GM04504 (cell line): Measurements from ENCODE around the gene ACOT9.
"Not testable (repeated sequence)": the region's sequence is repeated elsewhere in the genome, so short reads cannot be mapped to it uniquely, and the experiment has no call there.

Experiments
- DNase-seq: peaks from one replicate; pipeline ENCODE4 v3.0.0-alpha.2; 2012; ENCODE audit warnings: low read depth

The ACOT9 gene

GRCh38 chrX:23742697-23743622, at the start of gene ACOT9:
TSS of gene ACOT9 (minus strand) at chrX:23743276. CDS start at chrX:23743144, 132 bp downstream.
- DNase-seq: peak; percentile 85

GRCh38 chrX:23790155-23790497, 47.0 kb upstream of the ACOT9 start:
- DNase-seq: no peak

GRCh38 chrX:23789386-23790154, 46.5 kb upstream of the ACOT9 start:
- no peak for DNase-seq

- DNase-seq: no peak
These were observed 45.9 kb upstream of the ACOT9 start for GRCh38 chrX:23788946-23789345.

GRCh38 chrX:23788521-23788920, 45.4 kb upstream of the ACOT9 start:
- DNase-seq: no peak

- no peak for DNase-seq
These were observed 44.7 kb upstream of the ACOT9 start for GRCh38 chrX:23787745-23788118.

- DNase-seq: no peak
These were observed 43.3 kb upstream of the ACOT9 start for GRCh38 chrX:23786268-23786815.

- no peak for DNase-seq
These were observed 42.5 kb upstream of the ACOT9 start for GRCh38 chrX:23785580-23785979.

- DNase-seq: peak; percentile 43
These were observed 41.6 kb upstream of the ACOT9 start for GRCh38 chrX:23784470-23785331.

- no peak for DNase-seq
These were observed 40.8 kb upstream of the ACOT9 start for GRCh38 chrX:23783589-23784469.

GRCh38 chrX:23782863-23783588, 40.0 kb upstream of the ACOT9 start, which contains the start of gene SAT1:
TSS of gene SAT1 (plus strand) at chrX:23783173. CDS start at chrX:23783352, 179 bp downstream.
- peak; percentile 83 for DNase-seq

GRCh38 chrX:23782455-23782854, 39.4 kb upstream of the ACOT9 start:
- no peak for DNase-seq

- DNase-seq: no peak
These were observed 35.9 kb upstream of the ACOT9 start for GRCh38 chrX:23779025-23779424.

GRCh38 chrX:23776363-23776762, 33.3 kb upstream of the ACOT9 start:
- DNase-seq: no peak

- DNase-seq: no peak
These were observed 30.6 kb upstream of the ACOT9 start for GRCh38 chrX:23773601-23774175.

GRCh38 chrX:23771086-23771485, 28.0 kb upstream of the ACOT9 start:
- not testable (repeated sequence) for DNase-seq

GRCh38 chrX:23770142-23770541, 27.1 kb upstream of the ACOT9 start:
- no peak for DNase-seq

- no peak for DNase-seq
These were observed 23.8 kb upstream of the ACOT9 start for GRCh38 chrX:23766650-23767551.

GRCh38 chrX:23765868-23766267, 22.8 kb upstream of the ACOT9 start:
- DNase-seq: no peak
